HL-60 (cell line): ENCODE data around the gene VPS13C.

Experiments
- CTCF ChIP-seq: IDR thresholded peaks from one replicate; pipeline ENCODE4 v1.5.1; 2011; ENCODE audit warnings: low read length, control low read depth, inconsistent platforms; ENCODE audit not compliant: insufficient read depth
- REST ChIP-seq: IDR thresholded peaks from 2 replicates; pipeline ENCODE4 v1.6.1; 2012; ENCODE audit warnings: low read depth; ENCODE audit not compliant: insufficient replicate concordance

DNA sequence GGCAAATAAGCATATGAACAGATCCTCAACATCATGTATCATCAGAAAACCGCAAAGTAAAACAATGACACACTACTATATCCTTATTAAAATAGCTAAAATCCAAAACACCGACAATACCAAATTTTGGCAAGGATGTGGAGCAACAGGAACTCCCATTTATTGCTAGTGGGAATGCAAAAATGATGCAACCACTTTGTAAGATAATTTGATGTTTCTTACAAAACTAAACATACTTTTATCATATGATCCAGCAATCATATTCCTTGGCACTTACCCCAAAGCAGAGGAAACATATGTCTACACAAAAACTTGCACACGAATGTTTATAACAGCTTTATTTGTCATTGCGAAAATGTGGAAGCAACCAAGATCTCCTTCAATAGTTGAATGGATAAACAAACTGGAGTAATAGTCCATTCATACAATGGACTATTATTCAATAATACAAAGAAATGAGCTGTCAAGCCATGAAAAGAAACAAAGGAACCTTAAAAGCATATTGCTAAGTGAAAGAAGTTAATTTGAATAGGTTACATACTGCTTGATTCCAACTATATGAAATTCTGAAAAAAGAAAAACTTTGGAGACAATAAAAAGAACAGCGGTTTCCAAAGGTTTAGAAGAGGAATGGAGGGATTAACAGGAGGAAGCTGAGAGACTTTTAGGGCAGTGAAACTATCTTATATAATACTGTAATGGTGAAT is 172.0 kb downstream of the VPS13C start:
- TF ChIP-seq REST, result no peak
- no peak for TF ChIP-seq CTCF
